Measurements from ENCODE around the gene PNPLA6. TPM values are rescaled to one million over a fixed set of nuclear protein-coding genes. Genes with fewer than 3 reads are reported as not detected.

PNPLA6 gene
- total and polyA plus RNA-seq, 12 donors = 23.7 to 264 (median 111) TPM

GRCh38 chr19:7600721-7601120 is 65.2 kb downstream of the PNPLA6 start:
- Histone ChIP-seq H3K9me3 (replicated peaks in 1 of 3) (no peaks in the 10 kb centered on the region), H3K4me1 (replicated peaks in 1 of 2) (peaks cover 0 to 13% of the 10 kb centered on the region in 2 donors), H3K27me3 (no peaks in the 10 kb centered on the region), H3K27ac (no peak overlapping the region), H3K36me3 (replicated peaks in 1 of 2) (no peaks in the 10 kb centered on the region), H3K4me3 (no peak overlapping the region)
- intact Hi-C loops (cut with DNase I) = no loop called here
- TF ChIP-seq POLR2A (IDR thresholded peaks at IDR 0.05) (no peak), CTCF (IDR thresholded peaks at IDR 0.05) (no peak)
- DNase-seq = no peak

- intact Hi-C loops (cut with DNase I) = no loop called here
- Histone ChIP-seq H3K27me3 (no peaks in the 10 kb centered on the region), H3K27ac (no peak overlapping the region), H3K9me3 (replicated peaks in 1 of 3) (no peaks in the 10 kb centered on the region), H3K4me1 (replicated peaks in 1 of 2) (peaks cover 0 to 7% of the 10 kb centered on the region in 2 donors), H3K4me3 (no peak overlapping the region), H3K36me3 (replicated peaks in 1 of 2) (no peaks in the 10 kb centered on the region)
- no peak for TF ChIP-seq CTCF (IDR thresholded peaks at IDR 0.05)
- TF ChIP-seq POLR2A (IDR thresholded peaks at IDR 0.05) = no peak
- WGBS, 4 donors = 22 to 38% (median 29%) methylated on average over 15 of the region's 15 CpGs
- DNase-seq = peak in 2 of 7 donors; percentile 57 to 70
Observed at GRCh38 chr19:7602240-7602934, 66.9 kb downstream of the PNPLA6 start.

GRCh38 chr19:7602935-7603497 is 67.5 kb downstream of the PNPLA6 start:
- intact Hi-C loops (cut with DNase I) = no loop called here

GRCh38 chr19:7603919-7604318 is 68.4 kb downstream of the PNPLA6 start:
- TF ChIP-seq CTCF (IDR thresholded peaks at IDR 0.05) = no peak
- TF ChIP-seq POLR2A (IDR thresholded peaks at IDR 0.05) = no peak
- no peaks in the 10 kb centered on the region for H3K36me3 ChIP-seq (replicated peaks in 1 of 2)
- H3K27me3 ChIP-seq = no peaks in the 10 kb centered on the region
- 70 to 77% (median 74%) methylated on average over 8 to 9 of the region's 9 CpGs for WGBS, 4 donors
- H3K4me1 ChIP-seq (replicated peaks in 1 of 2) = peaks cover 0 to 7% of the 10 kb centered on the region in 2 donors
- H3K27ac ChIP-seq = no peak overlapping the region
- no peaks in the 10 kb centered on the region for H3K9me3 ChIP-seq (replicated peaks in 1 of 3)
- H3K4me3 ChIP-seq = no peak overlapping the region
- DNase-seq = peak in 1 of 7 donors; percentile 39
- intact Hi-C loops (cut with DNase I) = no loop called here

More at GRCh38 chr19:7602935-7603497, 67.5 kb downstream of the PNPLA6 start:
- no peaks in the 10 kb centered on the region for H3K9me3 ChIP-seq (replicated peaks in 1 of 3)
- no peaks in the 10 kb centered on the region for H3K36me3 ChIP-seq (replicated peaks in 1 of 2)
- H3K27ac ChIP-seq = no peak overlapping the region
- H3K4me1 ChIP-seq (replicated peaks in 1 of 2) = peaks cover 0 to 7% of the 10 kb centered on the region in 2 donors
- WGBS, 4 donors = 44 to 62% (median 54%) methylated on average over 10 to 11 of the region's 11 CpGs
- no peak overlapping the region for H3K4me3 ChIP-seq
- H3K27me3 ChIP-seq = no peaks in the 10 kb centered on the region
- DNase-seq = peak in 1 of 7 donors; percentile 49
- TF ChIP-seq CTCF (IDR thresholded peaks at IDR 0.05) (no peak), POLR2A (IDR thresholded peaks at IDR 0.05) (no peak)
